IMR-90 (cell line): ENCODE data around the gene C1QTNF12.
"Not testable (repeated sequence)": the region's sequence is repeated elsewhere in the genome, so short reads cannot be mapped to it uniquely, and the experiment has no call there.

Experiments
- BHLHE40 ChIP-seq: fragments of 150-350 bp; IDR thresholded peaks from 2 replicates; pipeline ENCODE4 v1.6.1; 2016; ENCODE audit warnings: mild to moderate bottlenecking, low read depth, low read length
- CEBPB ChIP-seq: IDR thresholded peaks from 2 replicates; pipeline ENCODE4 v1.6.1; 2012; ENCODE audit warnings: low read depth, low read length, improper control_type of control experiment
- CHD1 ChIP-seq: IDR thresholded peaks from 2 replicates; pipeline ENCODE4 v1.6.1; 2012; ENCODE audit warnings: low read depth, low read length, improper control_type of control experiment
- POLR2A ChIP-seq: IDR thresholded peaks from 2 replicates; pipeline ENCODE4 v1.6.1; 2012; ENCODE audit warnings: mild to moderate bottlenecking, low read depth, low read length
- RAD21 ChIP-seq: IDR thresholded peaks from 2 replicates; pipeline ENCODE4 v1.6.1; 2012; ENCODE audit warnings: low read length, improper control_type of control experiment
- RCOR1 ChIP-seq: IDR thresholded peaks from 2 replicates; pipeline ENCODE4 v1.6.1; 2012; ENCODE audit warnings: mild to moderate bottlenecking, low read length, improper control_type of control experiment; ENCODE audit not compliant: insufficient replicate concordance
- RFX5 ChIP-seq: IDR thresholded peaks from 2 replicates; pipeline ENCODE4 v1.8.0; 2012; ENCODE audit warnings: low read depth, mild to moderate bottlenecking, low read length, moderate library complexity
- TF ChIP-seq, protein P1 (sequence below): conservative IDR thresholded peaks from 2 replicates; pipeline ENCODE4 v1.5.1; 2012; ENCODE audit warnings: mild to moderate bottlenecking, low read depth, low read length, improper control_type of control experiment

DNA sequence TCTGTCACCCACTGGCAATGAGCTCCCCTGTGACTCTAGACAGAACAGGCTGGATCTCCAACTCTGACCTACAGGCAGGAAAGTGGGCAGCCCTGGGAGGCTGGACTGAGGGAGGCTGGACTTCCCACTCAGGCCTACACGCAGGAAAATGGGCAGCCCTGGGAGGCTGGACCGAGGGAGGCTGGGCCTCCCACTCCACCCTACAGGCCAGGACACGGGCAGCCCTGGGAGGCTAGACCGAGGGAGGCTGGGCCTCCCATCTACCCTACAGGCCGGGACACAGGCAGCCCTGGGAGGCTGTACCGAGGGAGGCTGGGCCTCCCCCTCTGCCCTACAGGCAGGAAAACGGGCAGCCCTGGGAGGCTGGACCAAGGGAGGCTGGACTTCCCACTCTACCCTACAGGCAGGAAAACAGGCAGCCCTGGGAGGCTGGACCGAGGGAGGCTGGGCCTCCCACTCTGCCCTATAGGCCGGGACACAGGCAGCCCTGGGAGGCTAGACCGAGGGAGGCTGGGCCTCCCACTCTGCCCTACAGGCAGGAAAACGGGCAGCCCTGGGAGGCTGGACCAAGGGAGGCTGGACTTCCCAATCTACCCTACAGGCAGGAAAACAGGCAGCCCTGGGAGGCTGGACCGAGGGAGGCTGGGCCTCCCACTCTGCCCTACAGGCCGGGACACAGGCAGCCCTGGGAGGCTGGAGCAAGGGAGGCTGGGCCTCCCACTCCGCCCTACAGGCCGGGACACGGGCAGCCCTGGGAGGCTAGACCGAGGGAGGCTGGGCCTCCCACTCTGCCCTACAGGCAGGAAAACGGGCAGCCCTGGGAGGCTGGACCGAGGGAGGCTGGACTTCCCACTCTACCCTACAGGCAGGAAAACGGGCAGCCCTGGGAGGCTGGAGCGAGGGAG is 1.7 kb upstream of the C1QTNF12 start:
- TF ChIP-seq RAD21, RCOR1, POLR2A, RFX5, BHLHE40, CEBPB, CHD1: not testable (repeated sequence)
- TF ChIP-seq, protein P1, sequence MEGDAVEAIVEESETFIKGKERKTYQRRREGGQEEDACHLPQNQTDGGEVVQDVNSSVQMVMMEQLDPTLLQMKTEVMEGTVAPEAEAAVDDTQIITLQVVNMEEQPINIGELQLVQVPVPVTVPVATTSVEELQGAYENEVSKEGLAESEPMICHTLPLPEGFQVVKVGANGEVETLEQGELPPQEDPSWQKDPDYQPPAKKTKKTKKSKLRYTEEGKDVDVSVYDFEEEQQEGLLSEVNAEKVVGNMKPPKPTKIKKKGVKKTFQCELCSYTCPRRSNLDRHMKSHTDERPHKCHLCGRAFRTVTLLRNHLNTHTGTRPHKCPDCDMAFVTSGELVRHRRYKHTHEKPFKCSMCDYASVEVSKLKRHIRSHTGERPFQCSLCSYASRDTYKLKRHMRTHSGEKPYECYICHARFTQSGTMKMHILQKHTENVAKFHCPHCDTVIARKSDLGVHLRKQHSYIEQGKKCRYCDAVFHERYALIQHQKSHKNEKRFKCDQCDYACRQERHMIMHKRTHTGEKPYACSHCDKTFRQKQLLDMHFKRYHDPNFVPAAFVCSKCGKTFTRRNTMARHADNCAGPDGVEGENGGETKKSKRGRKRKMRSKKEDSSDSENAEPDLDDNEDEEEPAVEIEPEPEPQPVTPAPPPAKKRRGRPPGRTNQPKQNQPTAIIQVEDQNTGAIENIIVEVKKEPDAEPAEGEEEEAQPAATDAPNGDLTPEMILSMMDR: not testable (repeated sequence)
